ENCODE data around the gene PCGF6.

DNA sequence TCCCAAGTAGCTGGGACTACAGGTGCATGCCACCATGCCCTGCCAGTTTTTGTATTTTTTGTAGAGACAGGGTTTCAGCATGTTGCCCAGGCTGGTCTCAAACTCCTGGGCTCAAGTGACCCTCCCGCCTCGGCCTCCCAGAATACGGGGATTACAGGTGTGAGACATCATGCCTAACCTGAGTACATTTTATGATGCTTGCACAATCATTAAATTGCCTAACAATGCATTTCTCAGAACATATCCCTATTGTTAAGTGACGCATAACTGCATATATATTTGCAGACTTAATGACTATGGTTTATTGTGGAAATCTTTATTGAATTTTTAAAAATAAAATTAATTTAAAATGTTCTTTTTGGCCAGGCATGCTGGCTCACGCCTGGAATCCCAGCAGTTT is 43.3 kb downstream of the PCGF6 start:
- TF ChIP-seq, protein P1, sequence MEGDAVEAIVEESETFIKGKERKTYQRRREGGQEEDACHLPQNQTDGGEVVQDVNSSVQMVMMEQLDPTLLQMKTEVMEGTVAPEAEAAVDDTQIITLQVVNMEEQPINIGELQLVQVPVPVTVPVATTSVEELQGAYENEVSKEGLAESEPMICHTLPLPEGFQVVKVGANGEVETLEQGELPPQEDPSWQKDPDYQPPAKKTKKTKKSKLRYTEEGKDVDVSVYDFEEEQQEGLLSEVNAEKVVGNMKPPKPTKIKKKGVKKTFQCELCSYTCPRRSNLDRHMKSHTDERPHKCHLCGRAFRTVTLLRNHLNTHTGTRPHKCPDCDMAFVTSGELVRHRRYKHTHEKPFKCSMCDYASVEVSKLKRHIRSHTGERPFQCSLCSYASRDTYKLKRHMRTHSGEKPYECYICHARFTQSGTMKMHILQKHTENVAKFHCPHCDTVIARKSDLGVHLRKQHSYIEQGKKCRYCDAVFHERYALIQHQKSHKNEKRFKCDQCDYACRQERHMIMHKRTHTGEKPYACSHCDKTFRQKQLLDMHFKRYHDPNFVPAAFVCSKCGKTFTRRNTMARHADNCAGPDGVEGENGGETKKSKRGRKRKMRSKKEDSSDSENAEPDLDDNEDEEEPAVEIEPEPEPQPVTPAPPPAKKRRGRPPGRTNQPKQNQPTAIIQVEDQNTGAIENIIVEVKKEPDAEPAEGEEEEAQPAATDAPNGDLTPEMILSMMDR (conservative IDR thresholded peaks at IDR 0.05; ENCODE audit: low read depth, low read length) = no peak
- TF ChIP-seq EZH2 (IDR thresholded peaks at IDR 0.05; ENCODE audit: low read length, unreplicated experiment) = no peak
- TF ChIP-seq EZH2phosphoT487 (IDR thresholded peaks at IDR 0.05; ENCODE audit: borderline replicate concordance, low read length) = no peak
